Measurements from ENCODE around the gene MYO1G.

- TF ChIP-seq POLR2A (IDR thresholded peaks at IDR 0.05) = no peak
- TF ChIP-seq POLR2AphosphoS5 (IDR thresholded peaks at IDR 0.05) = no peak
- TF ChIP-seq CTCF (IDR thresholded peaks at IDR 0.05) = no peak
Observed at GRCh38 chr7:44990109-44991023, 11.6 kb upstream of the MYO1G start.
